GM21526 (cell line): ENCODE measurements around the gene VSIG10L2.

ENCODE experiments used
- ATAC-seq: cut with Tn5 transposase; IDR thresholded peaks from one replicate; pipeline ENCODE4 v1.9.1; 2021; ENCODE audit warnings: moderate library complexity; ENCODE audit not compliant: unreplicated experiment, low FRiP score

Gene VSIG10L2

DNA sequence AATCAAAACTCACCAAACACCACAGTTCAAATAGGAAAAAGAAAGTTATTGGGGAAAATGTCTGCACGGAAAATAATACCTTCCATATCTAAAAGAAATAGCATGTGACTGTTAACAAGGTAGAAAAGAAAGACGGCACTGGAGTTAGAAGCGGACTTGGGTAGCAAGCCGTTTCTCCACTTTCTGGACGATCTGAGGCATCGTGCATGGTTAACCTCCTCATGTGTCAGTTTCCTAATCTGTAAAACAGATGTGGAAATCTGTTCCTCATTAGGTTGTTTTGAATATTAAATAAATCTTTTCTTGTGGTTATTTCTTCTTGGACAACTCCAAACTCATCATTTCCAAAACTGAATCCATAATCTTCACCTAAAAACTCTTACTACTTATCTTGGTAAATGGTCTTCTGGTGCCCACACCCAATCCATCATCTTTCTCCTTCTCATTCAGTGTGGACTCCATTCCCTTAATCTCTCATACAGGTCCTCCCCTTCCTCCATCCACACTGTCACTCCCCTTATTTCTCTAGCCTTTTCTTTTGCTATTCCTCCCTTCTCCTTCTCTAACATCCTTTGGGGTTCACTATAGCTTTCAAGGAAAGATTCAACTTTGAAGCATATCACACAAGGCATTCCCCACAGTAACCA lies 53.5 kb downstream of the VSIG10L2 start:
- no peak for ATAC-seq

DNA sequence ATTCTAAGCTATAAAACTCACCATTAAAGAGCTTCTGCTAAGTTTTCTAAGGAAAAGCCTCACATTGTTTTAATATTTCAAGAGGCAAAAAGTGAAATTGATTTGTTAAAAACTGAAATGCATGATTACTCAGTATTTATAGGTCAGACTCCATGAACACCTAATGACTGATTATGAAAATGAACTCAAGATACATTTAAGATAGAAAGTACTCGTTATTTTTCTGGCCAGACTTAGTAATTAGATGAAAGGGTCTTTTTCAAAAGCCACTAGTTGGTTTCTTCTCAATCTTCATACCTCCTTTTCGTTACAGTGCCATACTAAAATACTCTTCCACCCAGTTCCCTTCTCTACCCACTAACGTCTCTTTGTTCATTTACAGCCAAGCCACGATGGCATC lies 56.3 kb downstream of the VSIG10L2 start:
- ATAC-seq, result no peak
